NT2/D1 (cell line): ENCODE results near the gene LPO.

Experiments used
- SUZ12 ChIP-seq: IDR thresholded peaks from 2 replicates; pipeline ENCODE4 v1.6.1; 2011; ENCODE audit not compliant: insufficient read length, insufficient read depth; ENCODE audit errors: extremely low read depth
- YY1 ChIP-seq: IDR thresholded peaks from 2 replicates; pipeline ENCODE4 v1.6.1; 2011; ENCODE audit not compliant: insufficient read length, insufficient read depth
- ZNF274 ChIP-seq: IDR thresholded peaks from 2 replicates; pipeline ENCODE4 v1.6.1; 2011; ENCODE audit warnings: mild to moderate bottlenecking, low read depth, low read length

DNA sequence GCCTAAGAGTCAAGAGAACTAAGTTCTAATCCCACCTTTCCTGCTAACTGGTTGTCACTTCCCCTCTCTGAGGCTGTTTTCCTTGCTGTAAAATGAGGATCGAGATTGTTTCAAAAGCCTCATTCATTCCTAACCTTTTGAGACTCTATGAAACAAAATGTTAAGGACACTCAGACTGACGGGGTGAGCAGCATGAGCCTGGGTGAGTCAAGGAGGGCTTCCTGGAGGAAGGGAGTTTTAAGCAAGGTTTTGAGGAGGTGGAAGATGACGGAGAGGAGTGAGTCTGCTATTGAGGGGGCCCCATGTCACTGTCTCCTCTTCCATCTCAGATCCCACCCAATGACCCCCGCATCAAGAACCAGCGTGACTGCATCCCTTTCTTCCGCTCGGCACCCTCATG, 41.8 kb upstream of the LPO start:
- TF ChIP-seq SUZ12 (no peak), ZNF274 (no peak), YY1 (no peak)
